HepG2 (cell line): Measurements from ENCODE around the gene MFRP. TPM values are rescaled to one million over a fixed set of nuclear protein-coding genes. Genes with fewer than 3 reads are reported as not detected.

Experiments
- ATAC-seq: fragments of 200-7000 bp; cut with Tn5 transposase; 3 replicates; pipeline ENCODE4 v1.9.1; 2020; ENCODE audit warnings: mild to moderate bottlenecking, moderate library complexity
- BruUV-seq: library from RNA; stranded (reverse); fragments of 400-500 nt; replicated peaks from 2 replicates; lab custom pipeline; 2021; lab: Mats Ljungman, UMichigan
- CTCF ChIA-PET: fragments of 300-600 bp; formaldehyde crosslinking; extraction: SDS; loops from one replicate; lab custom pipeline; 2021; ENCODE audit warnings: low total read pairs, inconsistent platforms, low intra/inter-chr PET ratio; lab: Yijun Ruan, JAX
- POLR2A ChIA-PET: fragments of 350-600 bp; sonication (Branson Sonifier 250); formaldehyde crosslinking; loops from one replicate; lab custom pipeline; 2020; ENCODE audit warnings: antibody characterized with exemption, inconsistent platforms; lab: Yijun Ruan, JAX
- DNase-seq: peaks from one replicate; pipeline ENCODE4 v3.0.0-alpha.2; 2015; ENCODE audit warnings: low spot score
- FAIRE-seq: peaks from 3 replicates; lab custom pipeline; 2011; peaks lifted over from hg19 to GRCh38; lab: Jason Lieb, UNC
- H2AFZ ChIP-seq: one replicate; pipeline ENCODE4 v1.6.1; 2011; ENCODE audit warnings: low read length, inconsistent platforms
- H3K27ac ChIP-seq: fragments of 300-600 bp; 3 replicates; pipeline ENCODE4 v1.8.0; 2011; ENCODE audit warnings: mixed run types, mild to moderate bottlenecking, mixed read lengths, low read length, inconsistent platforms; ENCODE audit not compliant: insufficient read depth; ENCODE audit errors: extremely low read length
- H3K27me3 ChIP-seq, 2 experiments: fragments of 200-600 bp in 1 of 2; 2 replicates in 1 of 2; 3 replicates in 1 of 2; pipeline versions ENCODE4 v1.6.0 to v1.8.0; 2011; ENCODE audit warnings: low read length in 2 of 2, mild to moderate bottlenecking in 2 of 2, moderate library complexity in 2 of 2, inconsistent platforms in 1 of 2; ENCODE audit not compliant: insufficient read depth in 2 of 2, control insufficient read depth in 1 of 2
- H3K36me3 ChIP-seq, 2 experiments: fragments of 200-600 bp in 1 of 2; replicated peaks in 1 of 2; 2 replicates in 1 of 2; 3 replicates in 1 of 2; pipeline versions ENCODE4 v1.5.1 to v1.8.0; 2011; ENCODE audit warnings: low read length in 2 of 2, inconsistent platforms in 1 of 2; ENCODE audit not compliant: insufficient read depth in 2 of 2, control insufficient read depth in 1 of 2
- H3K4me1 ChIP-seq: 2 replicates; pipeline ENCODE4 v1.5.1; 2012; ENCODE audit warnings: low read length, inconsistent platforms; ENCODE audit not compliant: insufficient read depth
- H3K4me2 ChIP-seq: 2 replicates; pipeline ENCODE4 v1.6.0; 2011; ENCODE audit warnings: low read depth, low read length, inconsistent platforms
- H3K4me3 ChIP-seq, 3 experiments: fragments of 200-600 bp in 1 of 3; sonication (generic), shearing (Covaris generic) in 1 of 3; replicated peaks in 1 of 3; 2 replicates each; pipeline ENCODE4 v1.5.1; 2011 to 2016; ENCODE audit warnings: low read length in 3 of 3, inconsistent platforms in 2 of 3, low read depth in 2 of 3, mild to moderate bottlenecking in 2 of 3, control low read depth in 1 of 3, mixed read lengths in 1 of 3; ENCODE audit not compliant: insufficient read depth in 1 of 3
- H3K79me2 ChIP-seq: one replicate; pipeline ENCODE4 v1.6.1; 2011; ENCODE audit warnings: low read length, inconsistent platforms; ENCODE audit not compliant: insufficient read depth
- H3K9ac ChIP-seq: 2 replicates; pipeline ENCODE4 v1.6.0; 2011; ENCODE audit warnings: mild to moderate bottlenecking, low read depth, low read length, inconsistent platforms; ENCODE audit not compliant: insufficient read depth
- H3K9me3 ChIP-seq: 2 replicates; pipeline ENCODE4 v1.5.1; 2012; ENCODE audit warnings: mild to moderate bottlenecking, low read length
- H4K20me1 ChIP-seq: 2 replicates; pipeline ENCODE4 v1.6.0; 2011; ENCODE audit warnings: inconsistent platforms, mild to moderate bottlenecking, low read length, moderate library complexity; ENCODE audit not compliant: insufficient read depth
- CCDC6 ChIP-seq: sonication (generic); formaldehyde crosslinking; IDR thresholded peaks from 2 replicates; pipeline ENCODE4 v1.8.1; 2022; ENCODE audit warnings: mild to moderate bottlenecking, missing genetic modification reagents, moderate library complexity
- GZF1 ChIP-seq: sonication (generic); formaldehyde crosslinking; IDR thresholded peaks from 2 replicates; pipeline ENCODE4 v1.5.1; 2020; ENCODE audit warnings: mild to moderate bottlenecking, missing genetic modification reagents
- KAT7 ChIP-seq: IDR thresholded peaks from 2 replicates; pipeline ENCODE4 v1.6.1; 2018; ENCODE audit warnings: borderline replicate concordance, missing compliant biosample characterization
- NCOA2 ChIP-seq: sonication (generic); formaldehyde crosslinking; IDR thresholded peaks from 2 replicates; pipeline ENCODE4 v1.8.0; 2022; ENCODE audit warnings: inconsistent platforms
- NFYC ChIP-seq: IDR thresholded peaks from 2 replicates; pipeline ENCODE4 v1.6.1; 2016; ENCODE audit warnings: missing genetic modification reagents, missing compliant biosample characterization
- POLR2A ChIP-seq, 2 experiments: IDR thresholded peaks; 2 replicates each; pipeline ENCODE4 v1.6.1; 2011; ENCODE audit warnings: low read depth in 2 of 2, low read length in 2 of 2, mild to moderate bottlenecking in 1 of 2, moderate library complexity in 1 of 2; ENCODE audit not compliant: insufficient read depth in 1 of 2
- UBTF ChIP-seq: sonication (generic); formaldehyde crosslinking; IDR thresholded peaks from 2 replicates; pipeline ENCODE4 v1.4.0; 2020; ENCODE audit warnings: mild to moderate bottlenecking, missing genetic modification reagents
- ZBTB38 ChIP-seq: sonication (generic); formaldehyde crosslinking; IDR thresholded peaks from 2 replicates; pipeline ENCODE4 v1.5.1; 2020; ENCODE audit warnings: mild to moderate bottlenecking, missing genetic modification reagents
- ZEB1 ChIP-seq: IDR thresholded peaks from 2 replicates; pipeline ENCODE4 v1.6.1; 2012; ENCODE audit warnings: mild to moderate bottlenecking, low read depth, inconsistent platforms; ENCODE audit not compliant: insufficient replicate concordance
- ZFX ChIP-seq: sonication (generic); formaldehyde crosslinking; IDR thresholded peaks from 2 replicates; pipeline ENCODE4 v1.4.0; 2020; ENCODE audit warnings: mild to moderate bottlenecking, low read depth, missing genetic modification reagents, moderate library complexity
- ZNF143 ChIP-seq: sonication (generic); formaldehyde crosslinking; IDR thresholded peaks from 2 replicates; pipeline ENCODE4 v1.4.0; 2020; ENCODE audit warnings: missing genetic modification reagents
- ZNF354B ChIP-seq: sonication (generic); formaldehyde crosslinking; IDR thresholded peaks from 2 replicates; pipeline ENCODE4 v1.8.0; 2022; ENCODE audit warnings: mild to moderate bottlenecking, missing genetic modification reagents
- ZNF546 ChIP-seq: sonication (generic); formaldehyde crosslinking; conservative IDR thresholded peaks from 2 replicates; pipeline ENCODE4 v1.8.1; 2023; ENCODE audit warnings: mild to moderate bottlenecking, missing genetic modification reagents
- ZNF547 ChIP-seq: sonication (generic); formaldehyde crosslinking; IDR thresholded peaks from 2 replicates; pipeline ENCODE4 v1.5.1; 2020; ENCODE audit warnings: mild to moderate bottlenecking, missing genetic modification reagents
- ZNF598 ChIP-seq: sonication (generic); formaldehyde crosslinking; IDR thresholded peaks from 2 replicates; pipeline ENCODE4 v1.5.1; 2020; ENCODE audit warnings: mild to moderate bottlenecking, missing genetic modification reagents, borderline replicate concordance
- ZNF687 ChIP-seq: sonication (generic); formaldehyde crosslinking; IDR thresholded peaks from 2 replicates; pipeline ENCODE4 v1.5.1; 2020; ENCODE audit warnings: mild to moderate bottlenecking, missing genetic modification reagents, moderate library complexity
- ZNF83 ChIP-seq: sonication (generic); formaldehyde crosslinking; IDR thresholded peaks from 2 replicates; pipeline ENCODE4 v1.4.0; 2020; ENCODE audit warnings: missing genetic modification reagents, mild to moderate bottlenecking, borderline replicate concordance
- ZNF839 ChIP-seq: sonication (generic); formaldehyde crosslinking; IDR thresholded peaks from 2 replicates; pipeline ENCODE4 v1.4.0; 2020; ENCODE audit warnings: missing genetic modification reagents, mild to moderate bottlenecking, borderline replicate concordance
- WGBS: methylation state at CpG from one replicate; pipeline ENCODE4 v1.1.6; 2017; ENCODE audit warnings: low lambda C conversion rate; 5-methylcytosine and 5-hydroxymethylcytosine counted together
- in situ Hi-C: cut with HindIII; loops from 2 replicates; pipeline ENCODE4 v1.10.0; 2017; ENCODE audit warnings: low pct_unique_long_range_greater_than_20kb; ENCODE audit not compliant: extremely low pct_ligation_motif_present
- intact Hi-C: fragments of 100-400 bp; cut with micrococcal nuclease; formaldehyde crosslinking; loops from one replicate; pipeline ENCODE4 v1.10.0; 2022; ENCODE audit not compliant: unreplicated experiment
- polyA plus RNA-seq, 8 experiments: library from polyadenylated mRNA; depleted of rRNA in 3 of 8; stranded (reverse) in 7 of 8; unstranded in 1 of 8; fragments of >200 nt; fragmentation: Illumina TruSeq in 4 of 8; extraction: Trizol in 4 of 8; gene quantifications; 2 replicates each; pipeline versions ENCODE4 v1.2.1 to v1.2.3, GENCODE V29; 2011 to 2016; ENCODE audit warnings: low read depth in 4 of 8, missing spikeins in 1 of 8, mixed read lengths in 1 of 8; ENCODE audit not compliant: insufficient read depth in 1 of 8
- total RNA-seq, 5 experiments: library from RNA; depleted of rRNA; stranded (reverse); fragments of >200 nt; fragmentation: Illumina TruSeq; extraction: Trizol; gene quantifications; 2 replicates each; pipeline ENCODE4 v1.2.3, GENCODE V29; 2016; ENCODE audit warnings: low read depth in 1 of 5

The MFRP gene
- total and polyA plus RNA-seq, 2 of the 13 experiments (the other 11 are each of a cell fraction or from before 2014, with no cell fraction given), result not detected

DNA sequence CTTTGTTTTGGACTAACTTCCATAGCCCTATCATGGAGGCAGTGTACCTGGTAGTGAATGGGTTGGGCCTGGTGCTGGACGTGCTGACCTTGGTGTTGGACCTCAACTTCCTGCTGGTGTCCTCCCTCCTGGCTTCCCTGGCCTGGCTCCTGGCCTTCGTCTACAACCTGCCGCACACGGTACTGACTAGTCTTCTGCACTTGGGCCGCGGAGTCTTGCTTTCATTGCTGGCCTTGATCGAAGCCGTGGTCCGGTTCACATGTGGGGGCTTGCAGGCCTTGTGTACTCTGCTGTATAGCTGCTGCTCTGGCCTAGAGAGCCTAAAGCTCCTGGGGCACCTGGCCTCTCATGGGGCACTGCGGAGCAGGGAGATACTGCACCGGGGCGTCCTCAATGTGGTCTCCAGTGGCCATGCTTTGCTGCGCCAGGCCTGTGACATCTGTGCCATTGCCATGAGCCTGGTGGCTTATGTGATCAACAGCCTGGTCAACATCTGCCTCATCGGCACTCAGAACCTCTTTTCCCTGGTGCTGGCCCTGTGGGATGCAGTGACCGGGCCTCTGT, 11.3 kb downstream of the MFRP start:
- 7% methylated on average over 9 of the region's 15 CpGs for WGBS
- ChIA-PET POLR2A (interaction anchor here (0.8 to 1.0 kb wide), 3 partner anchors 17 to 33 kb away, joined by 3 to 4 read pairs (median 3); no protein-coding TSS in a partner anchor), CTCF (no interaction called here)
- no peak for DNase-seq
- Histone ChIP-seq H3K4me2 (peak overlapping the region; percentile 89), H3K79me2 (peaks cover 24% of the 10 kb centered on the region), H3K36me3 (peaks cover 8 to 14% of the 10 kb centered on the region in 2 experiments; a peak in 4 of 5 replicates), H3K27ac (peak overlapping the region; percentile 71), H3K4me1 (peaks cover 55% of the 10 kb centered on the region), H2AFZ (no peak overlapping the region), H4K20me1 (peaks cover 4% of the 10 kb centered on the region; the same call in 1 of the 2 replicates), H3K27me3 (no peaks in the 10 kb centered on the region; a peak in 1 of 5 replicates), H3K9ac (peak overlapping the region; percentile 86), H3K9me3 (no peaks in the 10 kb centered on the region), H3K4me3 (peak overlapping the region; percentile 78 to 94 (median 87))
- in situ Hi-C loops (loop anchor here (5.0 to 10.0 kb wide), 2 partner anchors 37 to 140 kb away; no protein-coding TSS in a partner anchor), intact Hi-C loops (loop anchor here (2.0 kb wide), 1 partner anchor 16 kb away; no protein-coding TSS in a partner anchor)
- peak; percentile 51; the same call in 1 of the 2 replicates for TF ChIP-seq ZNF839 (CRISPR knock-in tag)
- TF ChIP-seq ZNF598, result 0 out of 2 replicates have a peak, but pooled peaks have one; percentile 24
- TF ChIP-seq ZNF354B, result no peak
- peak; percentile 56 for TF ChIP-seq ZNF687 (CRISPR knock-in tag)
- peak; percentile 26; the same call in 1 of the 2 replicates for TF ChIP-seq ZBTB38
- peak; percentile 57; the same call in 1 of the 2 replicates for TF ChIP-seq ZFX (CRISPR knock-in tag)
- TF ChIP-seq ZNF143 (CRISPR knock-in tag), result no peak
- no peak for TF ChIP-seq ZNF83 (CRISPR knock-in tag)
- TF ChIP-seq NCOA2 (CRISPR knock-in tag), result no peak
- peak; percentile 34 for TF ChIP-seq UBTF (CRISPR knock-in tag)
- TF ChIP-seq ZNF547, result 0 out of 2 replicates have a peak, but pooled peaks have one; percentile 48
- TF ChIP-seq ZEB1, result no peak
- TF ChIP-seq POLR2A (IDR thresholded peaks at IDR 0.05; ENCODE audit: insufficient read depth in 1 of 2, low read depth in 2 of 2, low read length in 2 of 2), result 0 out of 4 replicates have a peak, but pooled peaks of 1 of the 2 experiments have one; percentile 21
- TF ChIP-seq CCDC6 (CRISPR knock-in tag), result peak; percentile 25; the same call in 1 of the 2 replicates
- TF ChIP-seq ZNF546 (CRISPR knock-in tag), result no peak
- TF ChIP-seq KAT7 (CRISPR knock-in tag), result no peak
- no peak for TF ChIP-seq GZF1
- no peak for TF ChIP-seq NFYC (CRISPR knock-in tag)
- FAIRE-seq, result no peak
- ATAC-seq, result no peak
- TSS peak; percentile 70 for BruUV-seq
